ENCODE measurements around the gene CAPNS1. TPM values are rescaled to one million over a fixed set of nuclear protein-coding genes. Genes with fewer than 3 reads are reported as not detected.
A peak's percentile ranks its signal among the peaks of the same experiment; 100 is the strongest.
"Not testable (repeated sequence)": the region's sequence is repeated elsewhere in the genome, so short reads cannot be mapped to it uniquely, and the experiment has no call there.

The CAPNS1 gene
- polyA plus RNA-seq, 3 donors = 236 to 719 (median 679) TPM

DNA sequence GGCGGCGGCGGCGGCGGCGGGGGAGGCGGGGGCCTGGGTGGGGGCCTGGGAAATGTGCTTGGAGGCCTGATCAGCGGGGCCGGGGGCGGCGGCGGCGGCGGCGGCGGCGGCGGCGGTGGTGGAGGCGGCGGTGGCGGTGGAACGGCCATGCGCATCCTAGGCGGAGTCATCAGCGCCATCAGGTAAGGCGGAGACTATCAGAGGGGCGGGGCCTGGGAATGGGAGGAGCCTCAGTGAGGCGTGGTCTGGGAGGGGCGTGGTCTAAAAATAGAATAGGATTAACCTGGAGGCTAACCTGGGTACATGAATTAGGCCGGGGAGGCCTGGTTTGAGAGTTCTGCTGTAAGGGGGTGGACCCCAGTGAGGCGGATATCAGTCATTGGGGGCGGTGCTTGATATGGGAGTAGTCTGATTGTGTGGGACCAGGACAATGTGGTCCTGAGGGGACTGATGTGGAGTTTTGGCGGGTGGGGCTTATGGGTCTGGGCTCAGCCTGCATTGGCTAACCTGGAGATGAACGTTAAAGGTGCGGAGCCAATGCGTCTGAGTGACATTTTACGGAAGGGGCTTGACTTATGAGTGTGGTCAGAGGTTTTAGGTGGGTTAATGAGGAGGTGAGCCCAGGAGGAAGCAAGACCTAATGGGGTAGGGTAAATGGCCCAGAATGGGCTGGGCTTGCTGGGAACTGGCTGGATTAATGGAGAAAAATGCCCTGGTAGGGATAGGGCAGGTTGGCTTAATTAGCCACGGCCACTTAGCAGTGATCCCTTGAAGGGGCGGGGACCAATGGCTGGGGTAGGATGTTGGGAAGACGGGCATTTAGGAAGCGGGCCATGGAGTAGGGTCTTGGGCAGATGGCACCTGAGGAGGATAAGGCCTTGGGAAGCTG lies 1.4 kb downstream of the CAPNS1 start:
- peak overlapping the region; percentile 99 for H3K27ac ChIP-seq (ENCODE audit: low read depth, low read length)
- 21 to 38% (median 35%) methylated on average over 24 to 42 of the region's 42 CpGs for WGBS, 3 donors

DNA sequence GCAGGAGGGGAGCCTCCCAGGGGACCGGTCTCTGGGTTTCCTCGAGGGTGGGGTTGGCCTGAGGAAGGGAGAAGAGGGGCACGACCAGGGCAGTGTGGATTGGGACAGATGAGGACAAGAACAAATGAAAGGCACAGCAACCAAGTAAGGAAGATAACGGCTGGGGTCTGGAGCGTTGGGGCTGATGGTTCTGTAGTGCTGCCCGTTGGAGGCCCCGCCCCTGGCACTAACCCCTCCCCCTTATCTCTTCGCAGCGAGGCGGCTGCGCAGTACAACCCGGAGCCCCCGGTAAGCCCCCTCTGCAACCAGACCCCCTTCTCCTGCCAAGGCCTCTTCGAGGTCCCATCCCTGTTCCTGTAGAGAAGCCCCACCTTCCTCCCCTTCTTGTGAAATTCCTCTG lies 2.2 kb downstream of the CAPNS1 start:
- 92 to 97% (median 92%) methylated on average over 8 to 14 of the region's 14 CpGs for WGBS, 3 donors
- H3K27ac ChIP-seq (ENCODE audit: low read depth, low read length) = no peak overlapping the region

DNA sequence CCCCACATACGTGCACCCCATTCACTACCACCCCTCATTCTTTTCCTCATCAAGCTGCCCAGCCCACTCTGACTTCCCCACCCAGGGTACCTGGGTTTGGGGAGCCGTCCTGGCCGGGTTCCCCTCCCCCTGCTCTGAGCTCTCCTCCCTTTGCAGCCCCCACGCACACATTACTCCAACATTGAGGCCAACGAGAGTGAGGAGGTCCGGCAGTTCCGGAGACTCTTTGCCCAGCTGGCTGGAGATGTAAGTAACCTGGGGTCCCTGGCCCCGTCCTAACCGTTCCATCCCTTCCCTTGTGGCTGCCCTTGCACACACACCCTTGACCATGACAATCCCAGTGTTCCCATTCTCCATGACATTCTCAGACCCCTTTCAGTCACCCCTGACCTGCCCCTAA lies 2.6 kb downstream of the CAPNS1 start:
- H3K27ac ChIP-seq (ENCODE audit: low read depth, low read length) = no peak overlapping the region
- whole genome bisulfite sequencing, 3 donors = 76 to 88% (median 83%) methylated on average over 9 of the region's 9 CpGs

DNA sequence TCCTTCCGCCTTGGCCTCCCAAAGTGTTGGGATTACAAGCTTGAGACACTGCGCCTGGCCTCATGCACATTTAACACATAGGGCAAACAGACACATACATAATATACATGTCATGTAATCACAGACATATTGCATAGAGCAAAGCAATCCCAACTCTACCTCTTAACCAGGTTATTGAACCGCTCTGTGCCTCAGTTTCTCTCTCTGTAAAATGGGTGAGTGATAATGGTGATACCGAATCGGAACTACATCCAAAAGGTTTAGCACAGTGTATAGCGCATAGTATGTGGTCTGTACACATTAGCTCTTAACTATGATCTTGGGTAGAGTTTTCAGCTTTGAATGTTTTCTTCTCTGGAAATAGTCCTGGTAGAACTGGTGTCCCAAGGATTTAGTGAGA lies 4.8 kb downstream of the CAPNS1 start:
- H3K27ac ChIP-seq (ENCODE audit: low read depth, low read length) = no peak overlapping the region
- WGBS, 3 donors = 98 to 99% (median 98%) methylated on average over 6 of the region's 6 CpGs

DNA sequence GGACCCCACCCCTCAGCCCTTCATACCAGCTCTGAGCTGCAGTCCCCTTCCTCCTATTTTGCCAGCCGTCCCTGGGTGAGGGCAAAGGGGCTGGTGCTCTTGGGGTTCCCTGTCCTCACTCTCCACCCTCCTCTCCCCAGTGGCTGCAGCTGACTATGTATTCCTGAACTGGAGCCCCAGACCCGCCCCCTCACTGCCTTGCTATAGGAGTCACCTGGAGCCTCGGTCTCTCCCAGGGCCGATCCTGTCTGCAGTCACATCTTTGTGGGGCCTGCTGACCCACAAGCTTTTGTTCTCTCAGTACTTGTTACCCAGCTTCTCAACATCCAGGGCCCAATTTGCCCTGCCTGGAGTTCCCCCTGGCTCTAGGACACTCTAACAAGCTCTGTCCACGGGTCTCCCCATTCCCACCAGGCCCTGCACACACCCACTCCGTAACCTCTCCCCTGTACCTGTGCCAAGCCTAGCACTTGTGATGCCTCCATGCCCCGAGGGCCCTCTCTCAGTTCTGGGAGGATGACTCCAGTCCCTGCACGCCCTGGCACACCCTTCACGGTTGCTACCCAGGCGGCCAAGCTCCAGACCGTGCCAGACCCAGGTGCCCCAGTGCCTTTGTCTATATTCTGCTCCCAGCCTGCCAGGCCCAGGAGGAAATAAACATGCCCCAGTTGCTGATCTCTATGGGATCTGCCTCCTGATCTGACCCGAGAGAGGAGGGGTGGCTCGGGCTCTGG lies 10.0 kb downstream of the CAPNS1 start:
- no peak overlapping the region for H3K27ac ChIP-seq (ENCODE audit: low read depth, low read length)
- 83 to 85% (median 84%) methylated on average over 13 of the region's 13 CpGs for WGBS, 3 donors

DNA sequence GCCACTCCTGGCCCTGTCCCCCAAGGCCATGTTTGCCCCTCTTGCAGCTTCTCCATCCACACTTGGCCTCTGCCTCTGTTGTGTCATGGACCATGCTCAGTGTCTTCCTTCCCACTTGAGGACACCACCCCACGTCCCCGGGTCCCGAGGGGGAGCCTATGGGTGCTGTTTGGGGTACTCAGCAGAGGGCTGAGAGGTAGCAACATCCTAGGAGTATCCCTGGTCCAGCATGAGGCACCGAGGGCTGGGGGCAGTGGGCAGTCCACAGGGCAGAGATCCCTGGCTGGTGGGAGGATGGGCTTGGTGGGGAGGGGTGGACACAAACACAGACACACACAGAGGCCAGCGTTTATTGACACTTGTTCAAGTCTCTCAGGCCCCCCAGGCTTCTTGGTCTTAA lies 10.7 kb downstream of the CAPNS1 start:
- no peak overlapping the region for H3K27ac ChIP-seq (ENCODE audit: low read depth, low read length)
- 56 to 65% (median 59%) methylated on average over 5 of the region's 5 CpGs for WGBS, 3 donors

DNA sequence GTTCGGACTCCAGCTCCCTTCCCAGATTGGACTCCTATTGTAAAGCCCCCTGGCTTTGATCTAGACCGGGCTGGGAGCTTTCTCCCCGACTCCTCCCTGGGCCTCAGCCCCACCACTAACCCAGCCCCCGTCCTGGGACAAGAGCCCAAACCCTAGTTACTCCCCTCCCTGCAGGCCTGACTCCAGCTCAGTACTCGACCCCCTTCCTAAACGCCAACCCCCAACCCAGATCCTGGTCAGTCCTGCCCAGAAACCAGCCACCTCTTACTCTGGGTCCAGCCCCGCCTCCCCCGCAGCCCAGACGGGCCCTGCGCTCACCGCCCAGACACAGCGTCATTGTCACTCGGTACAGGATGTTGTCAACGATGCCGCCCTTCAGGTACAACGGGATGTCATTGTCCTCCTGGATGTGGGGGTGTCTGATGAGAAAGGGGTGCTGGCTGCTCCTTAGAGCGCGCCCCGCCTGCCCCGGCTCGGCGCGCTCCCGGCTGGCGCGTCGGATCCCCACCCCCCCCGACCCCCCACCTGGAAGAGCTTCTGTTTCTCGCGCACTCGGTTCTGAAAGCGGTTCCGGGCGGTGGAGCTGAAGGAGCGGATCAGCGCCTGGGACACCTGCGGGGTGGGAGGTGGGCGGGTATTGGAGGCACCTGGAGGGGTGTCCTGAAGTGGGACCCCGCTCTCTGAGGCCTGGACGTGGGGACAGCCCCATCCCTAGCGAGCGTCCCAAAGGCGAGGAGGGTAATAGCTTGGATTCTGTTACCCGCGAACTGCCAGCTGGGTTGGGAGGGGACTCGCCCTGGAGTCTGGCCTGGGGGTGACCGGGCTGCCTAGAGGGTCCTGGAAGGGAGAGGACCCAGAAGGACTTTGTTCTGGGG lies 11.5 kb downstream of the CAPNS1 start:
- 48 to 65% (median 51%) methylated on average over 42 to 47 of the region's 47 CpGs for WGBS, 3 donors
- H3K27ac ChIP-seq (ENCODE audit: low read depth, low read length) = peak overlapping the region; percentile 35

DNA sequence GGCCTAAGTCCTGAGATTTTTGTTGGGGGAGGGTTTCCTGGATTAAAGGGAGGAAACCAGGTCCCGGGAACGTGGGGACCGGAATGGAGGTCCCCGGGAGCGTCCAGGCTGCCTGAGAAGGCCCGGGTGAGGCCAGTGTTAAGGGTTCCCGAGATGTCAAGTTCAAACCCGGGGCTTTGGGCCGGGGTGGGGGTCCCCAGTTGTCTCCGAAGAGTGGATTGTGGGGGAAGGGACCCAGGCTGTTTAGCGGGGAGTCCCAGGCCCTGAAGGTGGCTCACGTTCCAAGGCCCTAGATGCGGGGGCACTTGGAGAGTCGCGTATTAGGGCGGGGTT lies 12.1 kb downstream of the CAPNS1 start:
- 28 to 60% (median 32%) methylated on average over 15 to 16 of the region's 16 CpGs for WGBS, 3 donors
- H3K27ac ChIP-seq (ENCODE audit: low read depth, low read length) = peak overlapping the region; percentile 35

DNA sequence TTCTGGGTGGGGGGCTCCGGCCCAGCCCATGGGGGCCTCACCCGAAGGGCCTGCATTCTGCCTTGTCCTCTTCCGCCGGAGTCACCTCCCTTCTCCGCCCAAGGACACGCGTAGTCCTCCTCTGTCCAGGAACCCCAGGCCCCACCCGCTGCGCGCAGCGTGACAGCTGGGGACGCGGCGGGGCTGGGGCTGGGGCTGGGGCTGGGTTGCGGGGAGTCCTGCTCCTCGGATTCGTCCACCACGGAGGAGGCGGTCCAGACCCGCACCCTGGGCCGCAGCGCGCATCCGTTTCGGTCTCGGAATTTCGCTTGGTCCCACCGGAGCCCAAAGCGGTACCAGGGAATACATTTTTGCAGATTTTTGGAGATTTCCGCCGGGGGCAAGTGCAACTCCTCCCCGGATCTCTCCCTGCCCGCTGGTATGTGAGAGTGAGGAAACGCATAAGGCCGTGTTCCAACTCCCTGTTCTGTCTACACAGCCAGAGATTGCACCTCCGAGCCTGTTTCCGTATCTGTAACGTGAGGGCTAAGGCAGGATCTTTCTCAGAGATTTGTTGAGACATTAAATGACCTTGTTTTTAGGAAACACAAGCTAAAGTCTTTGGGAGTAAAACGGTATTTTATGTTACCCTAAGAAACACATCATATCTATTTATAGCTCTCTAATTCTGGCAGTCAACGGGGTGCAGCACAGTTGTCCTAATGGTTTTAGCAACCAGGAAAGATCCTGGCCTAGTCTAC lies 12.7 kb downstream of the CAPNS1 start, which contains the start of gene COX7A1:
Gene COX7A1 (minus strand): TSS at position 96 of the 740 bp plus-strand sequence. CDS start 40 bp downstream, at position 56.
- peak within 1 kb of the TSS; percentile 35 for H3K27ac ChIP-seq (ENCODE audit: low read depth, low read length)
- 12 to 58% (median 23%) methylated on average over 40 of the region's 40 CpGs for WGBS, 3 donors

DNA sequence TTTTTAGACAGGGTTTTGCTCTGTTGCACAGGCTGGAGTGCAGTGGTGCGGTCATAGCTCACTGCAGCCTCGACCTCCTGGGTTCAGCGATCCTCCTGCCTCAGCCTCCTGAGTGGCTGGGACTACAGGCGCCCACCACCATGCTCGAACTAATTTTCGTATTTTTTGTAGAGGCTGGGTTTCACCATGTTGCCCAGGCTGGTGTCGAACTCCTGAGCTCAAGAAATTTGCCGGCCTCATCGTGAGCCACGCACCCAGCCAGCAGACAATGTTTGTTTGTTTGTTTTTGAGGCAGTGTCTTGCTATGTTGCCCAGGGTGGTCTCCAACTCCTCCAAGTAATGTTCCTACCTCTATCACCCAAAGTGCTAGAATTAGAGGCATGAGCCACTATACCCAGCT lies 13.3 kb downstream of the CAPNS1 start:
- no peak overlapping the region for H3K27ac ChIP-seq (ENCODE audit: low read depth, low read length)
- 91 to 95% (median 93%) methylated on average over 10 of the region's 10 CpGs for WGBS, 3 donors

DNA sequence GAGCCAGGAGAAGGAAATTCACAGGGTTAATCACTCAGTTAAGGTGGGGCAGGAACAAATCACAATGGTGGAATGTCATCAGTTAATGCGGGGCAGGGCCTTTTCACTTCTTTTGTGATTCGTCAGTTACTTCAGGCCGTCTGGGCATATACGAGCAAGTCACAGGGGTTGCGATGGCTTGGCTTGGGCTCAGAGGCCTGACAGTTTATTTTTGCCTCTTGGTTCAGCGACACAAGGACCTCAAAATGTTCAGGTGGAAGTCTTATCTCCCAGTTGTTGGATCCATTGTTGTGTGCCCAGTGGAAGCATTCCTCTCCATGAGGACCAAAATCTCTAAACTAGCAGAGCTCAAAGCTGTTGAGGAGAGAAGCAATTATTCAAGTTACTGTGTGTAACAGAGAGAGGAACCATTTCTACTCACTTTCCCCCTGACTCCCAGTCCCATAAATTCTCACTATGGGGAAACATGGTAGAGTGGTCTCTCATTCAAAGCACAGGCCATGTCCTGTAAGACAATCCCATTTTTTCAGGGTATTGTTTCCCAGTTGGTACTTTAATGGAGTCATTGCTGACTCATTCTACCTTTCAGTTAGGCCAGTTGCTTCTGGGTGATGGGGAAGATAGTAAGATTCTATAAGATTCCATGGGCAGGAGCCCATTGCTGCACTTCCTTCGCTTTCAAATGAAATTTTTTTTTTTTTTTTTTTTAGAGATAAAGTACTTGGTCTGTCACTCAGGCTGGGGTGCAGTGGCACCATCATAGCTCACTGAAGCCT lies 21.1 kb downstream of the CAPNS1 start:
- WGBS, 3 donors = 90 to 95% (median 92%) methylated on average over 7 of the region's 7 CpGs
- H3K27ac ChIP-seq (ENCODE audit: low read depth, low read length) = no peak overlapping the region

DNA sequence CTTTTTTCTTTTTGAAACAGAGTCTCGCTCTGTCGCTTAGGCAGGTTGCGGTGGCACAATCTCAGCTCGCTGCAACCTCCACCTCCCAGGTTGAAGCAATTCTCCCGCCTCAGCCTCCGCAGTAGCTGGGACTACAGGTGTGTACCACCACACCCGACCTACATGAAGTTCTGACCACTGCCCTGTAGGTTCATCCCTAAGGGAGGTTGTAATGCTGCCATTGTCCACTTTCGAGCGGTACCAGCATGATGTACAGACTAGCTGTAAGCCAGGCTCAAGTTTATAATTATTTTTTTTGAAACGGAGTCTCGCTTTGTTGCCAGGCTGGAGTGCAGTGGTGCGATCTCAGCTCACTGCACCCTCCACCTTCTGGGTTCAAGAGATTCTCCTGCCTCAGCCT lies 23.9 kb downstream of the CAPNS1 start:
- no peak overlapping the region for H3K27ac ChIP-seq (ENCODE audit: low read depth, low read length)
- 89 to 96% (median 95%) methylated on average over 12 of the region's 12 CpGs for WGBS, 3 donors

DNA sequence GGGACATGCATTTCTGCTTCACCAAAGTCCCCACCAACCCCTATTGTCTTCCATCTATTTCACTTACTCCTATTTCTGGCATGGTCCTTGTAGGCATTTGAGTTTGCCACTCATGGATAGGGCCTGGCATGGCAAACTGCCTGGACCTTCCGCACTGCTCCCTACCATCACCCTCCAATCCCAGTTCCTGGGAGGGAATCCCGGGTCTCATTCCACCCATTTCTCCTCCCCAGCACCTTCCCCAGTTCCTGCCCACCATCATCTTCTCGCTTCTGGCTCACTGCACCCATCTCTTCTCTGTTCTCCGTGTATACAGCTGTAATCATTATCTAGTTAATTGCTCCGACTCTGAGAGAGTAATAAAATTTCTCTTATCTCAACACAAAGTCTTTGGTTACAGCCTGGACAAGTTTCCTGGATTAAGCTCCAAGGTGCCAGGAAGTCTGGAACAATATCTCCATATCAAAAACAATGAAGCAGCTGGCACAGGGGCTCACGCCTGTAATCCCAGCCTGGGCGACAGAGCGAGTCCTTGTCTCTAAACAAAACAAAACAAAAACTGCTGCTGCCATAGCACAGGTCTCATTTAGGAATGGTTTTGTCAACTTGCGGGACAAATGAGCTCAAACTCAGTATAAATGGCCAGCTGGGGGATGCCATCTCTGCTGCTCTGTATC lies 29.4 kb downstream of the CAPNS1 start:
- no peak overlapping the region for H3K27ac ChIP-seq (ENCODE audit: low read depth, low read length)
- WGBS, 3 donors = 48 to 68% (median 60%) methylated on average over 9 of the region's 9 CpGs

DNA sequence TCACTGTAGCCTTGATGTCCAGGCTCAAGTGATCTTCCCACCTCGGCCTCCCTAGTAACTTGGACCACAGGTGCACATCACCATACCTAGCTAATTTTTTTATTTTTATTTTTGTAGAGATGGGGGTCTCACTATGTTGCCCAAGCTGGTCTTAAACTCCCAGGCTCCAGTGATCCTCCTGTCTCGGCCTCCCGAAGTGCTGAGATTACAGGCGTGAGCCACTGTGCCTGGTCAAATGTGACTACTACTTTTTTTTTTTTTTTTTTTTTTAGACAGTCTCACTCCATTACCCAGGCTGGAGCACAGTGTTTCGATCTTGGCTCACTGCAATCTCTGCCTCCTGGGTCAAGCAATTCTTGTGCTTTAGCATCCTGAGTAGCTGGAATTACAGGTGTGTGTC lies 33.0 kb downstream of the CAPNS1 start:
- WGBS, 3 donors = 82 to 96% (median 94%) methylated on average over 5 of the region's 5 CpGs
- no peak overlapping the region for H3K27ac ChIP-seq (ENCODE audit: low read depth, low read length)

DNA sequence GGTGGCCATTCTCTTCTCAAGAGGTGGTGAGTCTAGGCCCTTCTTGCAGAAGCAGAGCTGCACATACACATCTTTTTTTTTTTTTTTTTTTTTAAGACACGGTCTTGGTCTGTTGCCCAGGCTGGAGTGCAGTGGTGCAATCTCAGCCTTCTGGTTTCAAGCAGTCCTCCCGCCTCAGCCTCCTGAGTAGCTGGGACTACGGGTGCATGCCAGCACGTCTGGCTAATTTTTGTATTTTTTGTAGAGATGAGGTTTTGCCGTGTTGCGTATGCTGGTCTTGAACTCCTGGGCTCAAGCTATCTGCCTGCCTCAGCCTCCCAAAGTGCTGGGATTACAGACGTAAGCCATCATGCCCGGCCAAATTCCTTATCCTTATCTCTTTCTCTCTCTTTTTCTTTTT lies 34.0 kb downstream of the CAPNS1 start:
- not testable (repeated sequence) for H3K27ac ChIP-seq (ENCODE audit: low read depth, low read length)
- whole genome bisulfite sequencing, 3 donors = 73 to 87% (median 81%) methylated on average over 7 to 8 of the region's 8 CpGs

DNA sequence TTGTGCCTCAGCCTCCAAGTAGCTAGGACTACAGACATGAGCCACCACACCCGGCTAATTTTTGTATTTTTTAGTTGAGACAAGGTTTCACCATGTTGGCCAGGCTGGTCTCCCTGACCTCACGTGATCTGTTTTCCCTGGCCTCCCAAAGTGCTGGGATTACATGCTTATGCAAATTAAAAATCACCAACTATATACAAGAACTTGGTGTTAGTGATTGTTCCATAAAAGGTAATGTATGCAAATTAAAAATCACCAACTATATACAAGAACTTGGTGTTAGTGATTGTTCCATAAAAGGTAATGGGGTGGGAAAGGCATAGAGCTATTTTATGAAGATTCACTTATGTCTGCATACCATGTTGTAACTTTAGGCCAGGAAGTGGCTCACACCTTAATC lies 39.2 kb downstream of the CAPNS1 start:
- H3K27ac ChIP-seq (ENCODE audit: low read depth, low read length) = not testable (repeated sequence)
- 44 to 64% (median 56%) methylated on average over 2 of the region's 2 CpGs for WGBS, 3 donors
